HG03457 (cell line): Measurements from ENCODE around the gene CFAP141.

Source experiments
- ATAC-seq: cut with Tn5 transposase; IDR thresholded peaks from one replicate; pipeline ENCODE4 v1.9.1; 2021; ENCODE audit warnings: moderate number of reproducible peaks; ENCODE audit not compliant: unreplicated experiment

CFAP141 gene

GRCh38 chr1:154174654-154175053, 31.5 kb downstream of the CFAP141 start:
- ATAC-seq, result no peak

- no peak for ATAC-seq
Measured at GRCh38 chr1:154171880-154172279, 34.3 kb downstream of the CFAP141 start.

DNA sequence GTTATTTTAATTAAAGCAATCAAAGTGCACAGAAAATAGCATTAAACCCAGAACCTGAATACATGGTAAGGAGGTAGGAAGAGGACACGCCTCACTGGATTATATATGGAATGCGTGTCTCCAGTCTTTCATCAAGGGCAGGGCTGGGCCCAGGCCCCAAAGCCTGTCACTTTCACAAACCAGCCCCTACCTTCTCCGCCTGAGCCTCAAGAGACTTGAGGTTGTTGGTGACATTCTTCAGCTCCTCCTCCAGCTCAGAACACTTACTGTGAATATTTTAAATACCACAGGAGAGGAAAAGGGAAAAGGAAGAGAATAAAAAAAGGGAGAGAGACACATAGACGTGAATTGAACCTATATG, 34.9 kb downstream of the CFAP141 start:
- no peak for ATAC-seq

DNA sequence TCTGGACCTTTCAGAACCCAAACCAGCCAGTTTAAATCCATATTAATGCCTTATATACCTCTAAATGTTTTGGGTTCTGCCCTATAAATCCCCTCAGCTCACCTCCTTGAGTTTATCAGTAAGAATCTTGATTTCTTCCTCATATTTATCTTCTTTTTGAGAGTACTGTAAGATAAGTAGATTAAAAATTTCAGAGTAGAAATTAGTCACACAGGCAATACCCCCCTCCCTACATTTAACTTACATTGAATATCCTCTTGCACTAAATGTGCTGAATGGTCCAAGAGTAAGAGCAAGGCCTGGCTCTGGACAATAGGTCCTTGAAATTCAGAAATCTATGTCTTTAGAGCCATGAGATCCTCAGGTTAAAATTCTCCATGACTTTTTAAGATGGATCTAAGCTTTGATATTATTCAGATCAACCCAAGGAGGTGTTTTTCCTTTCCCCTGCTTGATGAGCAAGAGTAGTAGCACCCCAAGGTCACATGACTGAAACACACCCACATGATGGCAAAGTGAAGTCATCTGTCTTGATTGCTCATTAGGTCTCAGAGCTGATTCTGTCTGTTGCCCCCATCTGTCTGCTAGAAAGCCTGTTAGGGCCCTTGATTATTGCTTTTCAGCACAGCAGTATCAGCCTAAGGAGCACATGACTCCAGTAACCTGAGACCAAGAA, 35.4 kb downstream of the CFAP141 start:
- no peak for ATAC-seq

DNA sequence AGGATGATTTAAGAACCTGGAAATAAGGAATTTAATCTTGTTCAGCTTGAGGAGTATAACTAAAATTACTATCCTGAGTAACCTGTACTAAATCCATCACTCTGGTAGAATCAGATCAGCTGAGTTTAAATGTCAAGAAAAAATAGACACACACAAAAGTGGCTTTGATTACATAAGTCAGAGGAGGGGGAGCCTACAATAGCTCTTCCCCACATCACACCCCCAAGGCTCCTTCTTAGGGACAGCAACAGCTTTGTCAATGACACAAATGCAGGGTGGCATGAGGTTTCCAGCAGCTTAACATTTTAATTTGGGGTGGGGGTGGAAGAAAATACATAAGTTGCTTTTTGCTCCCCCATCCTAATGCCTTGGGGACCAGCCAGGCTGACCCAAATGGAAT, 38.7 kb downstream of the CFAP141 start:
- no peak for ATAC-seq

DNA sequence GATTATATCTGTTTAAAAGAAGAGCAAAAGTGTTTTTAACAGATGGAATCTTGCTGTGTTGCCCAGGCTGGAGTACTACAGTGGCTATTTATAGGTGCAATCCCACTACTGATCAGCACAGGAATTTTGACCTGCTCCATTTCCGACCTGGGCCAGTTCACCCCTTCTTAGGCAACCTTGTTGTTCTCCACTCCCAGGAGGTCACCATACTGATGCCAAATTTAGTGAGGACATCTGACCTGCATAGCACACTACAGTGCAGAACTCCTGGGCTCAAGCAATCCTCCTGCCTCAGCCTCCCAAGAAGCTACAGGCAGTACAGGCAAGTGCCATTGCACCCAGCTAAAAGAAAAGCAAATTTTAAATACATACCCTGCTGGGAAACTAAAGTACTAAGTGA, 39.9 kb downstream of the CFAP141 start:
- no peak for ATAC-seq

DNA sequence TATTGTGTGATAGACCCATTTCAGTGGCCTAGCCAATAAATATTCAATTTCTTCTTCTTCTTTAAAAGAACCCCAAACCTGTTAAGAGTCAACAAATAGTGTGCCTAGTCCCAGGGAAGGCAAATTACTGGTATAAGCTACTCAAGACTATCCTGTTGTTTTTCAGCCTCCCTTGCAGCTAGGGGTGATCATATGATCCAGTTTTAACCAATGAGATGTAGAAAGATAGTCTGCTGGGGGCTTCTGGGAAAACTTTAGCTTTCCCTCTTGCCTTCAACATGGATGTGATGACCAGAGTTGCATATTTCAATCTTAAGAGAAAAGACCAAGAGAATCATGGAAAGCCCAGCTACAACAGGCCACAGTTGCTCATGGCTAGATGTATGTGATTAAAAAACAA, 46.6 kb downstream of the CFAP141 start:
- ATAC-seq, result no peak

GRCh38 chr1:154158307-154159125, 47.6 kb downstream of the CFAP141 start:
- no peak for ATAC-seq

- no peak for ATAC-seq
Measured at GRCh38 chr1:154157520-154158306, 48.4 kb downstream of the CFAP141 start.

- no peak for ATAC-seq
Measured at GRCh38 chr1:154155251-154155650, 50.9 kb downstream of the CFAP141 start.

GRCh38 chr1:154154534-154155191, 51.5 kb downstream of the CFAP141 start, which contains the start of gene NUP210L:
Gene NUP210L, minus strand, starts transcription at chr1:154155073.
- ATAC-seq, result no peak

DNA sequence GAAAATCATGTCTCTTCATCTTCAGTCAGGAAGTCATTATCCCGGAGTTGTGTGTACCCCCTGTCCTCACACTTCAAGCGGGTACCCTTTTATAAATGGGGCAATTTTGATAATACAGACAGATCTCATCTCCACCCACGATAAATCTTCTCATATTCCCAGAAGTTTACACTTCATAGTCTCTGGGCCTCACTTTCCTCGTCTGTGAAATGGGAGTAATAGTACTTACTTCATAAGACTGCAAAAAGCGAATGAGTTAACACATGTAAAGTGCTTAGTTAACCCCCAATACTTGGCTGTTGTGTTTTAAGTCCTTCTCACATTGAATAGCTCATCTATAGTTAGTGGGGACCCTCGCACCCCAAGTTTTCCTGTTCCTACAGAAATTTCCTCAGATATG, 52.1 kb downstream of the CFAP141 start:
- no peak for ATAC-seq

- ATAC-seq, result no peak
Measured at GRCh38 chr1:154151311-154151710, 54.8 kb downstream of the CFAP141 start.
